ENCODE data around the gene OTC. TPM values are rescaled to one million over a fixed set of nuclear protein-coding genes. Genes with fewer than 3 reads are reported as not detected.

Gene OTC
- total RNA-seq, 1 donor from 2014 or later, result not detected

DNA sequence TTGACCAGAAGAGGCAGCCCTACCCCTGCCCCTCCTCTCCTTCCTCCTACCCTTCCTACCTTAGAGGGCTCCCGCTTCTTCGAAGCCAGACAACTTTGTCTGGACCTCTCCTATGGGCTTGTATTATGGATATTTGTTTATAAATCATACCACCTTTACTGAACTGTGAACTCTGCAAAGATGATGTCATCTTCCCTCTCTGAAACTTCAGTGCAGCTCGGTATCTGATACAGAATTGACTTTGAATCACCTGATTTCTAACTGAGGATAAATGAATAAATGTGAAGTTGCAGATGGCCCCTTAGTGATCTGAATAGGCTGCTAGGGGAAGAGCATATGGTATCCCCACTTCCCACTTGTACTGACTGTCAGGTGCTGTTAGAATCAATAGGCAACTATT lies 1.1 kb upstream of the OTC start:
- intact Hi-C loops (cut with micrococcal nuclease), result no loop called here
- ATAC-seq (no peak), DNase-seq (no peak)

DNA sequence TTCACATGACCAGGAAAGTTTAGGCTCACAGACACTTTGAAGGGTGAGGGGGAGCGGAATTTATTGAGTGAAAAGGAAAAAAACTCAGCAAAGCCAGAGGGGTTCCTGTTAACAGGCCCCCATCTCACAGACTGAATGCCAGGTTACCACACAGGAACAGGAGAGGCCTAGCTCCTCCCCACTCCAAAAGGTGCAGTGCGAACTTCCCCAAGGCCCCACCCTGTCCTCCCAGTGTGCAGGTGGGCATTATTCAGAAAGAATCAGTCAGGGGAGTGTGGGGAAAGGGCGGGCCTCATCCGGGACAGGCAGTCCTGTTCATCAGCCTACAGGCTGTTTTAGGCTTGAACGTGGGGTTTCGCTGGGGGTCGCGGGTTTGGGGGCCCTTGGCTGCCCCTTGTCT lies 4.0 kb downstream of the OTC start:
- ATAC-seq (no peak), DNase-seq (peak; percentile 18)
- intact Hi-C loops (cut with micrococcal nuclease), result no loop called here

DNA sequence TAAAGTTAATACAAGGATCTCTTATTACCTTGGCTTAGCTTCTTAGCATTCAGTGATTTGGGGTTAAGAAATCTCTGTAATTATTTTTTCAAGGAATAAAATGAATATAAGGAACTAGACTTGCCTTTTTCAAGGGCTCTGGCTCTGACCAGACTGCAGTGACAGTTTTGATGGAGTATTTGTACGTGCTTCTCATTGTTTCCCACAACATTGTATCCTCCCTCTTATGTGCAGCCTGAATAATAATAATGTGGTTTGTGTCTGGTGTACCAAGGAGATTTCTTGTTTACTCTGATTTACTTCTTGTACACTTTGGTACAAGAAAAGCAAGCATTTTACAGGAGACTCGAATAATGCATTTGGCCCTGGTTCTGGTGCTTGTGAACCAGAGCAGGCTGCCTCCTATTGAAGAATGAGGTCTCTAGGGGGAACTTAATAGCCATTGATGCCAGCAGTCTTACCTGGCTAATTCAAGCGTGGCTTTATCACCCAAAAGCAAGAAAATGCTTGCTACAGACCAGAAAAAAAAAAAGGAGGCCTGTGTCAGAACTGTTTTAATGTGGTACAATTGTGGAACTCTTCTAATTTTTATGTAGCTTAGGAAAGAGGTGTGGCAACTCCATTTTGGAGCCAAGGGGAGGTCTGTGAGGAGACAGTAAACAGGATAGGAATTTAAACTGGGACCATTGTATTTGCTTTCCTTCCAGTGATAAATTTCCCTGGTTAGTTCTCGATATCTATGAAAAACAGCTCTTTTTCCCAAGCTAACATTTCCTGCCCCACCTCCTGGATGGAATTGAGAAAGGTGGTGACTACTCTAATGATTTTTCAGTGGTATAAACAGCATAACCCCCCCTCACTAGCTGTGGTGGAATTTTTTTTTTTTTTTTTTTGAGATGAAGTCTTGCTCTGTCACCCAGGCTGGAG lies 5.6 kb downstream of the OTC start:
- intact Hi-C loops (cut with micrococcal nuclease), result no loop called here
- ATAC-seq (peak; percentile 41), DNase-seq (no peak)

DNA sequence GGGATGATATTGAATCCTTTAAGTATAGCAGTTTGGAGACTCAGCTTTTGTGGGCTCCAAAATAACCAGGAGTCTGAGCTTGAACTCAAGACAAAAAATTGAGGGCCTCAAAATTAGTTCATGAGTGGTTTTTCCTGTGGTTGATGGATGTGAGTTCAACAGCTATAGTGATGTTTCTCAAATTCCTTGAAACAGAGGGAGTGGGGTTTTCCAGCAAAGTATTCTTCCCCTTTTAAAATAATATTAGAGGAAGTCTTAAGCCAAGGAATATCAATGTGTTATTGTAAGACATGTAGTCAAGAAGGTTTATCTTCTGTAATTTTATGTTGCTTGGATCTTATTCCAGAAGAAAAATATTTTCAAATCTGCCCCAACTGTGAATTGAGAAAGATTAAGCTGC lies 10.6 kb downstream of the OTC start:
- no peak for DNase-seq
- intact Hi-C loops (cut with micrococcal nuclease), result no loop called here

DNA sequence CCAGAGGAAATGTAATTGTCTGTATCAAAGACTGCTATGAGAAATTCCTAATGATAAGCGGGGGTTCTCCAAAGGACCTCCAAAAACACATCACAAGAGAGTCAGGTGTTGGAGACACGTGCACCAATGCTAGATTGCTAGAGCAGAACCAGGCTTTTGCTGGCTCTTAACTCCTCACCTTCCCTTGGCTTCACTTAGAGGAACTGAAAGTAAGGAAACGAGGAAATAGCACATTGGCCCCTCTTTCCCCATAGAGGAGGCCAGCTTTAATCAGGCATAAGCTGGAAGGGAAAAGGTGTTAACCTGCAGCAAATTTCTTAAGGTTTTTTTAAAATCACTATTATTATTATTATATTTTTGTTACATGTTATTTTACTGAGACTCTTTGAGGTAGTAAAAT lies 13.6 kb downstream of the OTC start:
- ATAC-seq, result no peak
- DNase-seq, result no peak
- intact Hi-C loops (cut with micrococcal nuclease), result no loop called here

More for the DNA sequence above, 10.6 kb downstream of the OTC start:
- ATAC-seq, result no peak

DNA sequence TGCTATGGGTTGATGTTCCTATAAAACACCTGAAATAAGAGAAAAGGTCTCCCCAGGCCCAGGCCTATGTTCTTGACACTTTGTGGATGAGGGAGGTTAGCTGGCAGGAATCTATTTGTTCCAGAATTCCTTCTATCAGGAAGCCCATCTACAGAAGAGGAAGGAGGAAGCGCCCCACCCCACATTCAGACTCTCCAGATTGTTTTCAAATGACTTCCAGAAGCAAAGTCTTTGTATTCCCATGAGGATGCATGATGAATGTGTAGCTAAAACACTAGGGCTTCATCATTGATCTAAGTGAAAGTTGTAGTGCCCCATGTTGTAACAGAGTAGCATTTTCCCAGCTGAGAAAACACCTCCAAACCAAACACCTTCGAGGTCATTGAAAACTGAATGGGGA lies 16.4 kb downstream of the OTC start:
- DNase-seq (no peak), ATAC-seq (no peak)
- intact Hi-C loops (cut with micrococcal nuclease), result no loop called here

DNA sequence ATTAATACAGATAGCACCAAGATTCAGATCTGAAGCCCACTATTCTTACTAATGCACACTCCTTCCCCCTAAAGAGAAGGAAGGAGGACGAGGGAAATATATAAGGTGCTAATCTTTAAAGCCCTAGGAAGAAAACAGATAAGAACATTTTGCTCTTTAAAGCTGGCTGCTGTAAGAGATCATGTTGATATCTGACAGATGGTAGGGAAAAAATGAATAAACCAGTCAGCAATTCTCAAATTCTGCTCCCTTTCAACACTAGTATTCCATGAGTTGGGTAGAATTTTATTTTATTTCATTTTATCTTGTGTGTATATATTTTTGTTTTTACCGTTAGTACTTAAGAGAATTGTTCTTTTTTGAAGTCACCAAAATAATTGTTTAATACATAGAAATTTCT lies 19.2 kb downstream of the OTC start:
- intact Hi-C loops (cut with micrococcal nuclease), result no loop called here
- ATAC-seq (no peak), DNase-seq (no peak)

DNA sequence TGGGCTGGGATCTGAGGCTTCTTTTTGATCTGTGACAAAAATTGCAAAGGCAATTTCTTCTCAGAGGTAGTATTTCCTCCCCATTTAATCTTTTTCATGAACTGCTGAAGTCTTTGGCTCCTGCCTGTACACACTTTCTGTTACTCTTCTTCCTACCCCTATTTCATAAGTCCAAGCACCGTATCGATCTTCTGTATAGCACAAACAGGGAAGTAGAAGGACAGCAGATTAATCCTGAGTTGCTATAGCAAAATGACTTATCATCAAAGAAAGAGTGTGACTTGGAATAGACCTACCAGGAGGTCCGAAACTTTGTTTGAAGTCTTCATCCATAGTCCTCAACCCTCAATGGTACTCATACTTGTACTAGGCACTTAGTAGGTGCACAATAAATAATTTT lies 22.0 kb downstream of the OTC start:
- no peak for DNase-seq
- ATAC-seq, result no peak
- intact Hi-C loops (cut with micrococcal nuclease), result no loop called here

DNA sequence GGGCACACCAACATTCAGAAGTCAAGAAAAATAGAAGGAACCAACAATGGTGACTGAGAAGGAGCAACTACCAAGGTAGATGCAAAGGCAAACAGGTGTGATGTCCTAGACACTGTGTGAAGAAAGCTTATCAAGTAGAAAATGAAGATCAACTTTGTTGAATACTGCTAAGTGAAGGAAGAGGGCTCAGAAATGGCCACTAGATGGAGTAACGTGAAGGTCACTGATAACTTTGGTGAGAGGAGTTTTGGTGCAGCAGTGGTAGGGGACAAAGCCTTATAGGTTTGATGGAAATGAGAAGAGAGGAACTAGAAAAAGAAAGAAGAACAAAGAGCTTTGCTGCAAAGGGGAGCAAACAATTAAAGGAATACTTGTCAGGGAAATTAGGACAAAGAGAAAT lies 23.5 kb downstream of the OTC start:
- DNase-seq (no peak), ATAC-seq (no peak)
- intact Hi-C loops (cut with micrococcal nuclease), result no loop called here

DNA sequence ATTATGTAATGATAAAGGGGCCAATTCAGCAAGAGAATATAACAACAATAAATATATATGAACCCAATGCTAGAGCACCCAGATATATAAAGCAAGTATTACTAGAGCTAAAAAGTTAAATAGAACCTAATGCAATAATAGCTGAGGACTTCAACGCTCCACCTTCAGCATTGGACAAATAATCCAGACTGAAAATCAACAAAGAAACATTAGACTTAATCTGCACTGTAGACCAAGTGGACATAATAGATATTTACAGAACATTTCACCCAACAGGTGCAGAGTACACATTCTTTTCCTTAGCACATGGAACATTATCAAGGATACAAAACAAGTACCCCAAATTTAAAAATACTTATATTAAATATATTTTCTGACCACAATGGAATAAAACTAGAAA lies 24.3 kb downstream of the OTC start:
- no peak for DNase-seq
- intact Hi-C loops (cut with micrococcal nuclease), result no loop called here
- ATAC-seq, result no peak

DNA sequence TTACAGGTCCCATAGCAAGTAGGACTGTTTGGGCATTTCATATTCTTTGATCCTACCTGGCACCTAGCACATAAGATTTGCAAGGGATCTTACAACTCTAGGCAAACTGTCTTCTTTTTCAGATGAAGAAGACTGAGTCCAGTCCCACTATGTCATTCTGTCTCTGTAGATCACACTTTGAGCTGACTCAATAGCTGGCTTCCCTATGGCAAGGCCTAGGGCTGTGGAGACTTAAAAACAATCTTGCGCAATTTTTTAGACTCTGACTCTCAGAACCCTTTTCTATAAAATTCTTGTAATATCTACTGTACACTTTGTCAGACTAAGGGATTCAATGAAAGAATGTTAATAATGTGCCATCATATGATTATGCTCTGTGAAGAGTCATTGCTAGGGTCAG lies 26.7 kb downstream of the OTC start:
- intact Hi-C loops (cut with micrococcal nuclease), result no loop called here
- ATAC-seq, result no peak
- DNase-seq, result no peak

DNA sequence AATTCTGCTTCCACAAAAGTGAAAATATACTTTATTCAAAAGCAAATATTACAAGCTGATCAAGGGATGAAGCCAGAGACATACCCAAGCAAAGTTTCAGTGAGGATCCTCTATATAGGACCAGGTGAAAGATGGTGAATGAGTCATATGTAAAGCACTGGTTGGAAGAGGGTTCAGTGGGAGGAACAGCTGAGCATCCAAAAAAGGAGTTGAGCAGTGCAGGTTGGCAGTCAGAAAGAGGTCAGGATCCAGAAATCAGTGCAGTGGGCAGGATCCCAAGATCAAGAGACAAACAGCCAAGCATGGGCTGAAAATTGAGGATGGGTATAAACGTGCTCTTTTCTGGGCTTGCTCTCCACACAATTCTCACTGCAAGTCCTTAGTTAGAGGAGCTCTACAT lies 30.3 kb downstream of the OTC start:
- ATAC-seq (no peak), DNase-seq (no peak)
- intact Hi-C loops (cut with micrococcal nuclease), result no loop called here

DNA sequence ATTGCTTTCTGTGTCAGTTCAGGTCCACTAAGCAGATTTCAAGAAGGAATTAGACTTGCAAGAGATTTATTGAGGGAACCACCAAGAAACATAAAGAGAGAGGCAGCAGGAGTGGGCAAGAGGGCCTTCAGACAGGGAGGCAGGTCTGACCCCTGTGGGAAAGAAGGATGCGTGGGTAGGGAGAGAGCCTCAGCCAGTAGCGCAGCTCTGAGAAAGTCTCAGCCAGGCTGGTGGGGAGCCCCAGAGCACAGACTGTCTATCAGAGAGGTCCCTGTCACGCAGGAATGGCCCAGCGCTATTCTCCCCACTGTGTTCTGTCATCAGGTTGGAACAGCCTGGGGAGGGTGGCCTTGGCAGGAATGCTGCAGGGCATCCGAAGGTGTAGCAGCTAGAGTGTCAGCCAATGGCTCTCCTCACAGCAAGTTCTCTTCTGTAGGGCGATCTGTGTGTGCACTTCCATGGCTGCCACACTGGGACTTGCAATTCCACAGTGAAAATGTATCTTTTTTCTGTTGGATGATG lies 48.0 kb downstream of the OTC start:
- intact Hi-C loops (cut with micrococcal nuclease), result no loop called here
- no peak for ATAC-seq
- no peak for DNase-seq

DNA sequence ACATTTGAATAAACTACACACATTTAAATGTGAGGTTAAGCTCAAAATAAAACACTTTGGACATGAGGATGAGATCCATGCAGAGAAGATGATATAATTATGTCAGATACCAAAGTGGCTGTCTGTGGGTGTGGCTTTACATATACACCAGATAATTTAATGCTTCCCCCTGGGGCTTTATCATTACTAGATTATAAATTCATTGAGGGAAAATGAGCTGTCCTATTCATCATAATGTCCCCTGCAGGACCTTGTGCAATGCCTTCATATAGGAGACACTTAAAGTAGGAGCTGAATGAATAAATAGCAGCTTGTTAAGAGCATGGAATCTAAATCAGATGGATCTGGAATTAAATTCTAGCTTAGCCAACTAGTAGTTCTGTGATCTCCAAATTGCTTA lies 49.7 kb downstream of the OTC start:
- intact Hi-C loops (cut with micrococcal nuclease), result no loop called here
- ATAC-seq (no peak), DNase-seq (no peak)

DNA sequence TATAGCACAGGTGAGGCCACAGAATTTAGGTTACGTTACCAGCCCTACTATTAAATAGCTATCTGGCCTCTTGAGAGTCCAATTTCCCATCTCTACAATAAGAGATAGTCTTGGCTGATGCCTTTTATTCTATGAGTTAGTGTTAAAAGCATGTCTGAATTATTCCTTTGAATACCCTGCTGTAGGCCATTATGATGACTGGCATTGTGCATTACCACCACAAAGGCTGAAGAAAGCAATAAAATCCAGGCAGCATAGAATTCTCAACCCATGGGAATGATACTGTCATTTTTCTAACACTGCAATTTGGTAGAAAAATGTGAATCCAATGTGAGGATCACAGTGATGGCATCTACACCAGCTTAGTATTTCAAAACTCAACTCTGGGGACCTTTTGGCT lies 51.4 kb downstream of the OTC start:
- DNase-seq (no peak), ATAC-seq (no peak)
- intact Hi-C loops (cut with micrococcal nuclease), result no loop called here

DNA sequence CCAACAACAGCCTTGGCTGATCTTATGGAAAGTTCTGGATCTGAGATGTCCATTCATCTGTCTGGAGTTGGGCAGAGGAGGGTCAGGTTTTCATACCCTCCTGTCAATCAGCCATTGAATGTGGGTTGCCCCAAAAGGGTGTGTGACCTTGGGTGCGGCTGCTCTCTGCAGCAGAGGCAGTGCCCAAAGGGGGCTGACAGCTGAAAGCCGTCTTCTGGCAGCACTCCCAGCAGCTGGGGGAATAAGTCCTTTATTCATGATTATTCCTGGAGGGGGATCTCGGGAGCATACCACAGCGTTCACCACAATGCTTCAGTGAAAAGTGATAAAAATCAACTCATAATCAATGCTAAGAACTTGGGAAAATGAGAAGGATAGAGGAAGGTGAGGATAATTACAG lies 54.7 kb downstream of the OTC start:
- intact Hi-C loops (cut with micrococcal nuclease), result no loop called here
- ATAC-seq, result no peak
- DNase-seq, result no peak

DNA sequence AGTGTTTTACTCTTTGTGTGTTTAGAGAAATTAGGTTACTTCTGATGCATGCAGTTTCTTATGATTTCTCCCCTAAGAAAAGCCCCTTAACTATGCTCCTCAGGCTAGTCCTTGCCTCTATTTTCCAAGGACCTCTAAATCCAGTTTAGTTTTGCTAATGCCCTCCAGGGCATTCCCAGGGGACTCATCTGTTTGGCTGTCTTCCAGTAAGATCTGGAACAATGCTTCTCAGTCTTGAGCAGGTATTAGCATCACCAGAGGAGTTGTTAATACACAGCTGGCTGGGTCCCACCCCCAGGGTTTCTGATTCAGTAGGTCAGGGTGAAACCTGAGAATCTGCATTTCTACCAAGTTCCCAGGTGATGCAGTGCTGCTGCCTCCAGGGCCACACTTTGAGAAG lies 56.9 kb downstream of the OTC start:
- DNase-seq, result no peak
- no peak for ATAC-seq
- intact Hi-C loops (cut with micrococcal nuclease), result no loop called here

DNA sequence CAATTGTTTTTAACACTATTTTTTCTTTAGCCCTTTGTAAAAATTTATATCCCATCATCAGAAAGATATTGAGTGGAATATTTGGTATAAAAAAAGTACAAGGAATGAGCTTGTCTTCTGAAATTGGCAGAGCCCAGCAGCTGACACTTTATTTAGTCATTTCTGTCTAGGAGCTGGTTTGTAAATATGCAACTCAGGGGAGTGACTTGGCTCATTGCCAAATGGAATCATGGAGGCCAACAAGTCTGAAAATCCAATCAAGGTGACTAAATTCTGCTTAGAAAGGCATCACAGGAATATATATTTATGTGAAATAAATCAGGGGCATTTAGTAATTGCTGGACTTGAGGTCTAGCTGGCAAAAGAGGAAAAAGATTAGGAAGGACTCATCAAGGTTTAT lies 74.4 kb downstream of the OTC start:
- intact Hi-C loops (cut with micrococcal nuclease), result no loop called here
- ATAC-seq, result no peak
- no peak for DNase-seq

DNA sequence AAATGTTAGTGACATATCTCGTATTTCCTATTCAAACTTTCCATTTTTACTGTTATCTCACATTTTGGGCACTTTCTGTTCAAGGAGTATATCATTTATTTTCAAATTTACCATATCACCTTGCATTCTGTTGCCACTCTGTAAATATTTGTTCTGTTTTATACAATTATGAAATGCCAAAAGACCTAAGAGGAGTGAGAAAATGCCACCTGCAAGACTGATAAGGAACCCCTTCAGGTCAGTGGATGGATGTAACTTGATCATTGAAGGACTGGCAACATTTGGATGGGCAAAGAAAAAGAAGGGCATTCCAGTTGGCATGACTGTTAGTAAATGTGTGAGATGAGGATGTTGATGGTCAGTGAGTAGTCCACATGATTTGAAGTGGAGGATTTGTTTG lies 79.1 kb downstream of the OTC start:
- intact Hi-C loops (cut with micrococcal nuclease), result no loop called here
- ATAC-seq, result no peak
- no peak for DNase-seq

DNA sequence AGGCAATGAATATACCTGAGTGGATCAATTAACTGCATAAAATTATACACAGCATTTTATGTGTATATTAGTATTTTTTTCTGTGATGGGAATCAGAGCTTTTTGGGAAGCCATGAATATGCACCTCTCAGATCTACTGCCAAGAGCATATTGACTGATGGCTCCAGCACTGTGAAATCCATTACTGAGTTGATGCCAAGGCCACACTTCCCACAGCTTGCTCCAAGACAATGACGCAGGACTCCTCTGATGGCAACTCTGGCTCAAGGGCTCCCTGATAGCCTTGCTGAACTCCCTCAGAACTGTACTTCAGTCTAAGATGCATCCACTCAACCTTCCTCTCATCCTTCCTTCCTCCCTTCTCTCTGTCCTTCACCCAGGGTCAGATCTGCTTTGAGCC lies 82.7 kb downstream of the OTC start:
- DNase-seq (no peak), ATAC-seq (no peak)
- intact Hi-C loops (cut with micrococcal nuclease), result no loop called here

DNA sequence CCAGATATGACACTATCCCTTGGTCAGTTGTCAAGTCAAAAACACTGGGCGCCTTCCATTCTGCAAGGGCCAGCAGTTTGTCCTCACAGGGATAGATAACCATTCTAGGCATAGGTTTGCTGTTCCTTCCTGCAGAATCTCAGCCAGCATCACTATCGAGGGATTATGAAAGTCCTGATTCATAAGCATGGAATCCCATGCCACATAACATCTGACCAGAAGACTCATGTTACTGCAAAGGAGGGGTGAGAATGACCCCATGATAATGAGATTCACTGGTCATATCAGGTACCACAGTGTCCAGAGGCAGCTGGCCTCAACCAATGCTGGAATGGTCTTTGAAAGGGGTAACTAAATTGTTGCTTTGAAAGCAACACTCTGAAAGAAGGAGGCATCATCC lies 84.7 kb downstream of the OTC start:
- DNase-seq, result no peak
- no peak for ATAC-seq
- intact Hi-C loops (cut with micrococcal nuclease), result no loop called here

Measured in left ventricle myocardium superior (tissue), 1 donor.